ELF-1 (cell line): Measurements from ENCODE around the gene CPED1.
A peak's percentile ranks its signal among the peaks of the same experiment; 100 is the strongest.

ENCODE experiments used
- DNase-seq: peaks from one replicate; pipeline ENCODE4 v3.0.0-alpha.2; 2016; ENCODE audit warnings: low read depth, low spot score

The CPED1 gene

GRCh38 chr7:120988591-120989256, at the start of gene CPED1:
TSS of gene CPED1 (plus strand) at chr7:120988711. CDS start at chr7:120989622, 911 bp downstream.
- peak; percentile 49 for DNase-seq

GRCh38 chr7:120939345-120939744, 49.2 kb upstream of the CPED1 start:
- DNase-seq, result no peak

GRCh38 chr7:120941064-120941463, 47.4 kb upstream of the CPED1 start:
- no peak for DNase-seq

- DNase-seq, result no peak
These were observed 46.7 kb upstream of the CPED1 start for GRCh38 chr7:120941856-120942255.

- no peak for DNase-seq
These were observed 45.6 kb upstream of the CPED1 start for GRCh38 chr7:120942861-120943260.

- DNase-seq, result no peak
These were observed 43.5 kb upstream of the CPED1 start for GRCh38 chr7:120944826-120945562.

- DNase-seq, result no peak
These were observed 40.5 kb upstream of the CPED1 start for GRCh38 chr7:120947980-120948379.

GRCh38 chr7:120949393-120949911, 39.1 kb upstream of the CPED1 start:
- DNase-seq, result no peak

- DNase-seq, result no peak
These were observed 38.4 kb upstream of the CPED1 start for GRCh38 chr7:120949998-120950538.

- peak; percentile 99 for DNase-seq
These were observed 37.8 kb upstream of the CPED1 start, which contains the start of gene ING3 for GRCh38 chr7:120950539-120951308. TSS of gene ING3 (plus strand) at chr7:120950777. CDS start at chr7:120950897, 120 bp downstream.

GRCh38 chr7:120951309-120951699, 37.2 kb upstream of the CPED1 start:
- no peak for DNase-seq

GRCh38 chr7:120951826-120952225, 36.7 kb upstream of the CPED1 start:
- DNase-seq, result no peak

GRCh38 chr7:120955577-120956149, 32.8 kb upstream of the CPED1 start:
- DNase-seq, result no peak

GRCh38 chr7:120959929-120960484, 28.5 kb upstream of the CPED1 start:
- no peak for DNase-seq

GRCh38 chr7:120960714-120961113, 27.8 kb upstream of the CPED1 start:
- DNase-seq, result no peak

GRCh38 chr7:120961638-120962173, 26.8 kb upstream of the CPED1 start:
- DNase-seq, result no peak

- no peak for DNase-seq
These were observed 24.4 kb upstream of the CPED1 start for GRCh38 chr7:120964088-120964487.

GRCh38 chr7:120966961-120967360, 21.6 kb upstream of the CPED1 start:
- no peak for DNase-seq

GRCh38 chr7:120973849-120974248, 14.7 kb upstream of the CPED1 start:
- no peak for DNase-seq

GRCh38 chr7:120979765-120980499, 8.6 kb upstream of the CPED1 start:
- no peak for DNase-seq
